GM10266 (cell line): Measurements from ENCODE around the gene MSLN.

Source experiments
- DNase-seq: peaks from one replicate; pipeline ENCODE4 v3.0.0; 2012; ENCODE audit errors: extremely low spot score
- CTCF ChIP-seq: IDR thresholded peaks from 2 replicates; pipeline ENCODE4 v1.5.1; 2012; ENCODE audit warnings: mild to moderate bottlenecking, low read depth; ENCODE audit not compliant: control insufficient read depth, insufficient read depth; ENCODE audit errors: missing control alignments

Gene MSLN

GRCh38 chr16:797686-798085 is 37.2 kb downstream of the MSLN start:
- TF ChIP-seq CTCF = no peak
- DNase-seq = no peak

- DNase-seq = no peak
- no peak for TF ChIP-seq CTCF
These were observed 38.1 kb downstream of the MSLN start for GRCh38 chr16:798666-799065.

- no peak for DNase-seq
- TF ChIP-seq CTCF = no peak
These were observed 38.8 kb downstream of the MSLN start for GRCh38 chr16:799111-799947.

GRCh38 chr16:799948-800833 is 39.7 kb downstream of the MSLN start, which contains the start of gene GNG13:
TSS of gene GNG13 (minus strand) at chr16:800734. CDS start at chr16:799077, 1,657 bp downstream.
- no peak for DNase-seq
- no peak for TF ChIP-seq CTCF

GRCh38 chr16:800834-801511 is 40.4 kb downstream of the MSLN start:
- DNase-seq = no peak

GRCh38 chr16:801584-802363 is 41.2 kb downstream of the MSLN start:
- no peak for DNase-seq
- TF ChIP-seq CTCF = no peak

More at GRCh38 chr16:800834-801511, 40.4 kb downstream of the MSLN start:
- no peak for TF ChIP-seq CTCF
